H1 (cell line): ENCODE measurements around the gene ATP5PF. TPM values are rescaled to one million over a fixed set of nuclear protein-coding genes. Genes with fewer than 3 reads are reported as not detected.

ENCODE experiments used
- CTCF ChIA-PET: fragments of 300-600 bp; sonication (Branson Sonifier 250); formaldehyde crosslinking; loops from one replicate; lab custom pipeline; 2021; ENCODE audit not compliant: partially characterized antibody; lab: Charles Lee
- POLR2A ChIA-PET: fragments of 300-600 bp; sonication (Branson Sonifier 250); formaldehyde crosslinking; loops from one replicate; lab custom pipeline; 2021; ENCODE audit warnings: inconsistent platforms; ENCODE audit not compliant: partially characterized antibody; lab: Charles Lee
- DNase-seq, 2 experiments: peaks; one replicate each; pipeline versions ENCODE4 v3.0.0 to v3.0.0-alpha.2; 2010 to 2022; ENCODE audit warnings: low spot score in 2 of 2, low read depth in 1 of 2, mixed read lengths in 1 of 2
- FAIRE-seq: peaks from 2 replicates; lab custom pipeline; 2011; peaks lifted over from hg19 to GRCh38; lab: Jason Lieb, UNC
- H2AFZ ChIP-seq: 2 replicates; pipeline ENCODE4 v1.8.1; 2012; ENCODE audit warnings: low read length, inconsistent platforms
- H2AK5ac ChIP-seq: 2 replicates; pipeline ENCODE4 v1.6.1; 2013; ENCODE audit warnings: low read depth, low read length
- H2BK120ac ChIP-seq: replicated peaks from 2 replicates; pipeline ENCODE3; 2013; ENCODE audit warnings: low read depth, low read length, inconsistent platforms
- H2BK12ac ChIP-seq: 2 replicates; pipeline ENCODE4 v1.6.1; 2013; ENCODE audit warnings: low read depth, low read length
- H2BK15ac ChIP-seq: 2 replicates; pipeline ENCODE4 v1.6.1; 2013; ENCODE audit warnings: low read length
- H2BK20ac ChIP-seq: 2 replicates; pipeline ENCODE4 v1.6.1; 2013; ENCODE audit warnings: low read length
- H2BK5ac ChIP-seq: 2 replicates; pipeline ENCODE4 v1.6.1; 2013; ENCODE audit warnings: low read depth, low read length
- H3K14ac ChIP-seq: 2 replicates; pipeline ENCODE4 v1.6.1; 2013; ENCODE audit warnings: inconsistent platforms; ENCODE audit not compliant: insufficient read length
- H3K18ac ChIP-seq: 2 replicates; pipeline ENCODE4 v1.6.1; 2013; ENCODE audit warnings: low read length; ENCODE audit errors: extremely low read depth
- H3K23ac ChIP-seq: 2 replicates; pipeline ENCODE4 v1.6.1; 2013; ENCODE audit warnings: inconsistent platforms; ENCODE audit not compliant: insufficient read length
- H3K23me2 ChIP-seq: 2 replicates; pipeline ENCODE4 v1.6.1; 2013; ENCODE audit warnings: low read depth, low read length
- H3K27ac ChIP-seq: 2 replicates; pipeline ENCODE4 v1.6.1; 2011; ENCODE audit warnings: low read depth, low read length, inconsistent platforms
- H3K27me3 ChIP-seq, 4 experiments: replicated peaks in 1 of 4; 1 replicate in 1 of 4; 2 replicates in 3 of 4; pipeline versions ENCODE4 v1.6.1 to v1.8.1; 2011 to 2013; ENCODE audit warnings: low read length in 3 of 4, mild to moderate bottlenecking in 3 of 4, inconsistent platforms in 2 of 4, mixed read lengths in 2 of 4, moderate library complexity in 1 of 4; ENCODE audit not compliant: control insufficient read depth in 3 of 4, insufficient read depth in 3 of 4; ENCODE audit errors: extremely low read depth in 1 of 4
- H3K36me3 ChIP-seq, 4 experiments: 2 replicates each; pipeline versions ENCODE4 v1.6.1 to v1.8.1; 2011 to 2013; ENCODE audit warnings: mild to moderate bottlenecking in 4 of 4, low read length in 3 of 4, moderate library complexity in 2 of 4, control low read depth in 1 of 4, inconsistent platforms in 1 of 4; ENCODE audit not compliant: insufficient read depth in 4 of 4, control insufficient read depth in 2 of 4
- H3K4ac ChIP-seq: replicated peaks from 2 replicates; pipeline ENCODE3; 2013; ENCODE audit warnings: low read length, low read depth, mixed read lengths, inconsistent platforms; ENCODE audit not compliant: insufficient read length
- H3K4me1 ChIP-seq, 4 experiments: replicated peaks in 1 of 4; 1 replicate in 1 of 4; 2 replicates in 3 of 4; pipeline versions ENCODE4 v1.6.1 to v1.8.1; 2011 to 2013; ENCODE audit warnings: low read length in 3 of 4, inconsistent platforms in 2 of 4, mixed read lengths in 1 of 4; ENCODE audit not compliant: insufficient read depth in 4 of 4, control insufficient read depth in 3 of 4
- H3K4me2 ChIP-seq, 2 experiments: 2 replicates each; pipeline versions ENCODE4 v1.6.1 to v1.8.1; 2011 to 2013; ENCODE audit warnings: low read depth in 2 of 2, low read length in 2 of 2, control low read depth in 1 of 2, inconsistent platforms in 1 of 2, mild to moderate bottlenecking in 1 of 2; ENCODE audit not compliant: insufficient read depth in 1 of 2
- H3K4me3 ChIP-seq, 4 experiments: fragments of 200-600, 300-600 bp in 1 of 4; sonication (generic), shearing (Covaris generic), sonication (Bioruptor Twin) in 1 of 4; 2 replicates each; pipeline versions ENCODE4 v1.5.1 to v1.8.1; 2011 to 2016; ENCODE audit warnings: low read length in 4 of 4, low read depth in 3 of 4, control low read depth in 2 of 4, inconsistent platforms in 2 of 4, mild to moderate bottlenecking in 2 of 4, mixed read lengths in 1 of 4, moderate library complexity in 1 of 4; ENCODE audit not compliant: insufficient read depth in 2 of 4; ENCODE audit errors: extremely low read depth in 1 of 4
- H3K56ac ChIP-seq: replicated peaks from 2 replicates; pipeline ENCODE3; 2013; ENCODE audit warnings: low read depth, mild to moderate bottlenecking, mixed read lengths, low read length, inconsistent platforms; ENCODE audit not compliant: insufficient read length
- H3K79me1 ChIP-seq: 2 replicates; pipeline ENCODE4 v1.6.1; 2013; ENCODE audit warnings: low read depth, low read length, control low read depth
- H3K79me2 ChIP-seq, 2 experiments: 2 replicates each; pipeline versions ENCODE4 v1.6.1 to v1.8.1; 2012 to 2013; ENCODE audit warnings: low read length in 2 of 2, mild to moderate bottlenecking in 2 of 2, inconsistent platforms in 1 of 2; ENCODE audit not compliant: insufficient read depth in 2 of 2, control insufficient read depth in 1 of 2
- H3K9ac ChIP-seq, 4 experiments: replicated peaks in 1 of 4; 1 replicate in 1 of 4; 2 replicates in 3 of 4; pipeline versions ENCODE4 v1.6.1 to v1.8.1; 2011 to 2013; ENCODE audit warnings: low read depth in 3 of 4, low read length in 3 of 4, control low read depth in 2 of 4, mild to moderate bottlenecking in 2 of 4, moderate library complexity in 2 of 4, inconsistent platforms in 1 of 4; ENCODE audit errors: extremely low read depth in 1 of 4
- H3K9me3 ChIP-seq, 2 experiments: 2 replicates each; pipeline versions ENCODE4 v1.6.1 to v1.8.1; 2012 to 2013; ENCODE audit warnings: mild to moderate bottlenecking in 2 of 2, moderate library complexity in 2 of 2, control low read depth in 1 of 2, inconsistent platforms in 1 of 2, low read depth in 1 of 2, low read length in 1 of 2, mixed read lengths in 1 of 2; ENCODE audit not compliant: insufficient read depth in 2 of 2
- H4K20me1 ChIP-seq, 2 experiments: replicated peaks in 1 of 2; 2 replicates each; pipeline versions ENCODE3 to v1.8.1; 2011 to 2013; ENCODE audit warnings: inconsistent platforms in 2 of 2, low read length in 2 of 2, mild to moderate bottlenecking in 1 of 2; ENCODE audit not compliant: insufficient read depth in 2 of 2, control insufficient read depth in 1 of 2
- H4K5ac ChIP-seq: 2 replicates; pipeline ENCODE4 v1.6.1; 2013; ENCODE audit warnings: low read length, low read depth, mixed read lengths, inconsistent platforms; ENCODE audit not compliant: insufficient read length
- H4K8ac ChIP-seq: 2 replicates; pipeline ENCODE4 v1.8.0; 2013; ENCODE audit warnings: mild to moderate bottlenecking, moderate library complexity, low read length, inconsistent platforms; ENCODE audit not compliant: insufficient read depth; ENCODE audit errors: extremely low read depth
- H4K91ac ChIP-seq: replicated peaks from 2 replicates; pipeline ENCODE3; 2013; ENCODE audit warnings: low read length, mixed read lengths, inconsistent platforms; ENCODE audit not compliant: insufficient read length
- BCL11A ChIP-seq, 2 experiments: IDR thresholded peaks; one replicate each; pipeline ENCODE4 v1.6.1; 2011; ENCODE audit warnings: low read depth in 2 of 2, low read length in 2 of 2, mild to moderate bottlenecking in 2 of 2
- GTF2F1 ChIP-seq: IDR thresholded peaks from 2 replicates; pipeline ENCODE4 v1.6.1; 2012; ENCODE audit warnings: low read depth, low read length, improper control_type of control experiment, borderline replicate concordance
- JUN ChIP-seq: IDR thresholded peaks from 2 replicates; pipeline ENCODE4 v1.6.1; 2011; ENCODE audit warnings: low read depth, mild to moderate bottlenecking, improper control_type of control experiment, low read length
- MAFK ChIP-seq: IDR thresholded peaks from 2 replicates; pipeline ENCODE4 v1.6.1; 2012; ENCODE audit warnings: low read depth, mild to moderate bottlenecking, improper control_type of control experiment, low read length
- WGBS, 2 experiments: shearing (Covaris generic) in 1 of 2; methylation state at CpG; one replicate each; pipeline versions ENCODE4 v1.1.6 to v1.1.7; 2013 to 2015; ENCODE audit warnings: low lambda C conversion rate in 2 of 2, mixed read lengths in 2 of 2, inconsistent platforms in 1 of 2, low coverage in 1 of 2, missing lambda C conversion rate in 1 of 2; ENCODE audit not compliant: insufficient replicate concordance in 2 of 2, insufficient coverage in 1 of 2, insufficient read length in 1 of 2; ENCODE audit errors: extremely low coverage in 1 of 2, missing lambda C conversion rate in 1 of 2; 5-methylcytosine and 5-hydroxymethylcytosine counted together
- polyA plus RNA-seq, 7 experiments: library from polyadenylated mRNA; depleted of rRNA in 3 of 7; stranded (reverse) in 5 of 7; unstranded in 2 of 7; fragments of >200 nt in 5 of 7; fragments of 200-250 nt in 2 of 7; gene quantifications; 1 replicate in 5 of 7; 2 replicates in 1 of 7; 4 replicates in 1 of 7; pipeline versions ENCODE4 v1.2.1 to v1.2.3, GENCODE V29; 2011 to 2013; ENCODE audit warnings: missing spikeins in 2 of 7, mixed read lengths in 2 of 7
- total RNA-seq: library from RNA; stranded (reverse); fragmentation: NEBNext Ultra II Directional; extraction: Animal tissue kit (Norgen Biotek cat#: 25700); gene quantifications from 2 replicates; pipeline ENCODE4 v1.2.1, GENCODE V29; 2021
- TF ChIP-seq, protein P1 (sequence below): IDR thresholded peaks from 2 replicates; pipeline ENCODE4 v1.6.1; 2012; ENCODE audit warnings: low read length, inconsistent platforms
- TF ChIP-seq, protein P2 (sequence below): IDR thresholded peaks from 2 replicates; pipeline ENCODE4 v1.6.1; 2012; ENCODE audit warnings: inconsistent platforms

Gene ATP5PF
- total and polyA plus RNA-seq, 2 of the 8 experiments (the other 6 are each of a cell fraction or from before 2014, with no cell fraction given): 135 to 240 TPM

DNA sequence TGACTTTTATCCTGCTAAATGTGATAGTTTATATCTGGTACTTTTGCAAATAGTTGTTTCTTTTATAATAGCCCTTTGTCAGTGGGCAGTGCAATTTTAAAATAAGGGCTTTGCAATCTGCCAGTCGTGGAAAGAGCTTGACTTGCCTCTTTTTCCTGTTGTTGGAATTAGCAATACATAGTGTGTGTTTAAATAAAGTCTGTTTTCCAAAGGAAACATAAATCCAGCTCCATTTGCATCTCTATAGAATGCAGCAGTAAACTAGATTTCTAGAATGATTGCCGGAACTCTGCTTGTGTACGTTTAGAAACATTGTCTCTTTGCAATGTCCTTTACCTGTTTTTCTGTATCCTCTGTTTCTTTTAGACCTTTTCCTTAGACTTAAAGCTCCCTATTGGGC is 33.2 kb upstream of the ATP5PF start:
- DNase-seq (no peak), FAIRE-seq (no peak)
- no peak overlapping the region for H3K9ac ChIP-seq
- H2BK120ac ChIP-seq: no peak overlapping the region
- no peak overlapping the region for H2BK15ac ChIP-seq
- no peak overlapping the region for H3K4ac ChIP-seq
- no peak overlapping the region for H4K91ac ChIP-seq
- no peak overlapping the region for H3K4me3 ChIP-seq
- H3K79me2 ChIP-seq: no peaks in the 10 kb centered on the region
- no peaks in the 10 kb centered on the region for H3K4me1 ChIP-seq
- ChIA-PET POLR2A (no interaction called here), CTCF (interaction anchor here (1.2 to 2.1 kb wide), 3 partner anchors 12 to 159 kb away, joined by 3 to 8 read pairs (median 4); no protein-coding TSS in a partner anchor)
- H3K27me3 ChIP-seq: no peaks in the 10 kb centered on the region
- H3K27ac ChIP-seq: no peak overlapping the region
- no peak overlapping the region for H3K56ac ChIP-seq
- H4K5ac ChIP-seq: no peak overlapping the region
- no peak overlapping the region for H3K4me2 ChIP-seq
- H3K9me3 ChIP-seq: no peaks in the 10 kb centered on the region
- H3K23me2 ChIP-seq: no peaks in the 10 kb centered on the region
- 90% methylated on average over 3 of the region's 3 CpGs; no CpG with 5 or more reads in 1 of the 2 experiments for WGBS, 2 experiments
- H2BK5ac ChIP-seq: no peak overlapping the region
- no peak overlapping the region for H3K18ac ChIP-seq
- no peak overlapping the region for H4K8ac ChIP-seq
- TF ChIP-seq, protein P1, sequence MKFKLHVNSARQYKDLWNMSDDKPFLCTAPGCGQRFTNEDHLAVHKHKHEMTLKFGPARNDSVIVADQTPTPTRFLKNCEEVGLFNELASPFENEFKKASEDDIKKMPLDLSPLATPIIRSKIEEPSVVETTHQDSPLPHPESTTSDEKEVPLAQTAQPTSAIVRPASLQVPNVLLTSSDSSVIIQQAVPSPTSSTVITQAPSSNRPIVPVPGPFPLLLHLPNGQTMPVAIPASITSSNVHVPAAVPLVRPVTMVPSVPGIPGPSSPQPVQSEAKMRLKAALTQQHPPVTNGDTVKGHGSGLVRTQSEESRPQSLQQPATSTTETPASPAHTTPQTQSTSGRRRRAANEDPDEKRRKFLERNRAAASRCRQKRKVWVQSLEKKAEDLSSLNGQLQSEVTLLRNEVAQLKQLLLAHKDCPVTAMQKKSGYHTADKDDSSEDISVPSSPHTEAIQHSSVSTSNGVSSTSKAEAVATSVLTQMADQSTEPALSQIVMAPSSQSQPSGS: no peak
- TF ChIP-seq MAFK (no peak), GTF2F1 (no peak), BCL11A (IDR thresholded peaks at IDR 0.05; ENCODE audit: low read depth in 2 of 2, low read length in 2 of 2) (no peak), JUN (no peak)
- TF ChIP-seq, protein P2, sequence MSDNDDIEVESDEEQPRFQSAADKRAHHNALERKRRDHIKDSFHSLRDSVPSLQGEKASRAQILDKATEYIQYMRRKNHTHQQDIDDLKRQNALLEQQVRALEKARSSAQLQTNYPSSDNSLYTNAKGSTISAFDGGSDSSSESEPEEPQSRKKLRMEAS: no peak
- H3K14ac ChIP-seq: no peak overlapping the region
- peaks cover 0 to 2% of the 10 kb centered on the region in 2 experiments for H4K20me1 ChIP-seq
- no peak overlapping the region for H2AFZ ChIP-seq
- no peaks in the 10 kb centered on the region for H3K79me1 ChIP-seq
- no peak overlapping the region for H3K23ac ChIP-seq
- H2AK5ac ChIP-seq: no peak overlapping the region
- peaks cover 2 to 19% (median 6%) of the 10 kb centered on the region in 4 experiments; a peak in 6 of 8 replicates for H3K36me3 ChIP-seq
- H2BK20ac ChIP-seq: no peak overlapping the region
- H2BK12ac ChIP-seq: no peak overlapping the region
